Measurements from ENCODE around the gene DPP6. TPM values are rescaled to one million over a fixed set of nuclear protein-coding genes. Genes with fewer than 3 reads are reported as not detected.

The DPP6 gene
- total and polyA plus RNA-seq, 9 donors: 0.22 to 3.9 (median 1.3) TPM; not detected in 1

- no peak overlapping the region for H3K4me3 ChIP-seq
- no peaks in the 10 kb centered on the region for H3K36me3 ChIP-seq
- no peaks in the 10 kb centered on the region for H3K27me3 ChIP-seq
- no peak for DNase-seq
- no peaks in the 10 kb centered on the region for H3K4me1 ChIP-seq (ENCODE audit: insufficient read depth)
- no peak overlapping the region for H3K27ac ChIP-seq
- no peaks in the 10 kb centered on the region for H3K9me3 ChIP-seq
- intact Hi-C loops (cut with DNase I): no loop called here
- WGBS, 3 donors: 14 to 23% (median 19%) methylated on average over 4 of the region's 4 CpGs
- TF ChIP-seq POLR2A (IDR thresholded peaks at IDR 0.05) (no peak), CTCF (IDR thresholded peaks at IDR 0.05) (no peak), EP300 (IDR thresholded peaks at IDR 0.05) (no peak)
Measured at GRCh38 chr7:154167051-154167450, 114.9 kb downstream of the DPP6 start.

GRCh38 chr7:154167807-154168206, 115.6 kb downstream of the DPP6 start:
- TF ChIP-seq CTCF (IDR thresholded peaks at IDR 0.05): no peak
- no peak for TF ChIP-seq POLR2A (IDR thresholded peaks at IDR 0.05)
- no peak for TF ChIP-seq EP300 (IDR thresholded peaks at IDR 0.05)
- WGBS, 3 donors: 65 to 70% (median 68%) methylated on average over 4 of the region's 4 CpGs
- Histone ChIP-seq H3K4me1 (ENCODE audit: insufficient read depth) (no peaks in the 10 kb centered on the region), H3K27me3 (no peaks in the 10 kb centered on the region), H3K4me3 (no peak overlapping the region), H3K36me3 (no peaks in the 10 kb centered on the region), H3K9me3 (no peaks in the 10 kb centered on the region), H3K27ac (no peak overlapping the region)
- intact Hi-C loops (cut with DNase I): no loop called here
- DNase-seq: no peak

GRCh38 chr7:154171422-154171821, 119.2 kb downstream of the DPP6 start:
- Histone ChIP-seq H3K9me3 (no peaks in the 10 kb centered on the region), H3K36me3 (no peaks in the 10 kb centered on the region), H3K4me3 (no peak overlapping the region), H3K4me1 (ENCODE audit: insufficient read depth) (no peaks in the 10 kb centered on the region), H3K27ac (no peak overlapping the region), H3K27me3 (no peaks in the 10 kb centered on the region)
- 3 to 11% (median 8%) methylated on average over 1 of the region's 1 CpG for WGBS, 3 donors
- intact Hi-C loops (cut with DNase I): no loop called here
- TF ChIP-seq POLR2A (IDR thresholded peaks at IDR 0.05): no peak
- TF ChIP-seq EP300 (IDR thresholded peaks at IDR 0.05): no peak
- no peak for TF ChIP-seq CTCF (IDR thresholded peaks at IDR 0.05)
- DNase-seq: no peak

GRCh38 chr7:154172236-154172635, 120.0 kb downstream of the DPP6 start:
- Histone ChIP-seq H3K36me3 (no peaks in the 10 kb centered on the region), H3K27me3 (no peaks in the 10 kb centered on the region), H3K4me3 (no peak overlapping the region), H3K27ac (no peak overlapping the region), H3K4me1 (ENCODE audit: insufficient read depth) (no peaks in the 10 kb centered on the region), H3K9me3 (no peaks in the 10 kb centered on the region)
- 70 to 79% (median 74%) methylated on average over 3 of the region's 3 CpGs for WGBS, 3 donors
- TF ChIP-seq EP300 (IDR thresholded peaks at IDR 0.05): no peak
- no peak for TF ChIP-seq POLR2A (IDR thresholded peaks at IDR 0.05)
- no peak for TF ChIP-seq CTCF (IDR thresholded peaks at IDR 0.05)
- intact Hi-C loops (cut with DNase I): no loop called here
- DNase-seq: no peak

- TF ChIP-seq POLR2A (IDR thresholded peaks at IDR 0.05) (no peak), CTCF (IDR thresholded peaks at IDR 0.05) (no peak), EP300 (IDR thresholded peaks at IDR 0.05) (no peak)
- WGBS, 3 donors: 82 to 87% (median 84%) methylated on average over 7 of the region's 7 CpGs
- no peaks in the 10 kb centered on the region for H3K27me3 ChIP-seq
- no peaks in the 10 kb centered on the region for H3K9me3 ChIP-seq
- H3K36me3 ChIP-seq: no peaks in the 10 kb centered on the region
- no peak overlapping the region for H3K4me3 ChIP-seq
- no peak overlapping the region for H3K27ac ChIP-seq
- no peak for DNase-seq
- no peaks in the 10 kb centered on the region for H3K4me1 ChIP-seq (ENCODE audit: insufficient read depth)
- intact Hi-C loops (cut with DNase I): no loop called here
Measured at GRCh38 chr7:154177584-154177983, 125.4 kb downstream of the DPP6 start.

Data from ovary (tissue), 9 donors.